Stomach (tissue), 9 donors: ENCODE results near the gene RARRES2. TPM values are rescaled to one million over a fixed set of nuclear protein-coding genes. Genes with fewer than 3 reads are reported as not detected.

Experiments used
- DNase-seq, 2 donors: peaks; one replicate each; pipeline versions ENCODE4 v3.0.0 to v3.0.0-alpha.2; 2013 to 2019
- H3K27ac ChIP-seq, 5 donors: fragments of 200-600 bp in 4 of 5; sonication (generic) in 4 of 5; one replicate each; pipeline ENCODE4 v1.5.1; 2013 to 2019; ENCODE audit warnings: mild to moderate bottlenecking in 1 of 5, moderate library complexity in 1 of 5
- H3K27me3 ChIP-seq, 3 donors: fragments of 200-600 bp; sonication (generic); one replicate each; pipeline ENCODE4 v1.5.1; 2017 to 2019; ENCODE audit warnings: mixed run types in 1 of 3
- H3K36me3 ChIP-seq, 4 donors: fragments of 200-600 bp; sonication (generic); 1 replicate in 3 of 4; 2 replicates in 1 of 4; pipeline ENCODE4 v1.5.1; 2016 to 2019
- H3K4me1 ChIP-seq, 4 donors: fragments of 200-600 bp; sonication (generic); one replicate each; pipeline ENCODE4 v1.5.1; 2016 to 2019
- H3K4me3 ChIP-seq, 4 donors: fragments of 200-600 bp; sonication (generic) in 3 of 4; one replicate each; pipeline ENCODE4 v1.5.1; 2016 to 2019; ENCODE audit warnings: mild to moderate bottlenecking in 1 of 4
- H3K9me3 ChIP-seq, 4 donors: fragments of 200-600 bp; sonication (generic); one replicate each; pipeline ENCODE4 v1.5.1; 2016 to 2019
- CTCF ChIP-seq, 7 experiments: fragments of 450-650 bp in 4 of 7; fragments of 200-600 bp in 3 of 7; sonication (generic) in 3 of 7; IDR thresholded peaks; one replicate each; pipeline ENCODE4 v1.5.1; 2016 to 2019; ENCODE audit warnings: antibody characterized with exemption in 7 of 7, control low read depth in 2 of 7, mild to moderate bottlenecking in 1 of 7
- EP300 ChIP-seq: sonication (generic); formaldehyde crosslinking; IDR thresholded peaks from one replicate; pipeline ENCODE4 v1.6.1; 2017; ENCODE audit warnings: antibody characterized with exemption
- POLR2A ChIP-seq, 4 donors: fragments of 450-650 bp; IDR thresholded peaks; one replicate each; pipeline ENCODE4 v1.6.1; 2016; ENCODE audit warnings: antibody characterized with exemption in 4 of 4, control low read depth in 2 of 4, mild to moderate bottlenecking in 1 of 4, moderate library complexity in 1 of 4
- POLR2AphosphoS5 ChIP-seq, 3 donors: sonication (generic); formaldehyde crosslinking; IDR thresholded peaks; one replicate each; pipeline ENCODE4 v1.6.1; 2016; ENCODE audit warnings: antibody characterized with exemption in 3 of 3
- WGBS, 5 donors: extraction: QIAGEN DNeasy Blood & Tissue Kit in 3 of 5; methylation state at CpG; one replicate each; pipeline versions ENCODE4 v1.1.5 to v1.1.7; 2013 to 2018; 5-methylcytosine and 5-hydroxymethylcytosine counted together
- intact Hi-C: fragments of 100-400 bp; cut with DNase I; formaldehyde crosslinking; loops from one replicate; pipeline ENCODE4 v1.15.1; 2023; ENCODE audit warnings: low total_unique reads
- polyA plus RNA-seq, 3 donors: library from polyadenylated mRNA; stranded (reverse); fragments of 200-250 nt; gene quantifications; one replicate each; pipeline ENCODE4 v1.2.3, GENCODE V29; 2013
- total RNA-seq, 5 donors: library from RNA; depleted of rRNA; stranded (reverse); fragments of >200 nt; gene quantifications; one replicate each; pipeline versions ENCODE4 v1.1.0 to v1.2.3, GENCODE V29; 2014 to 2016
- donor health status: healthy with polysubstance abuse.
- donor health status: Bipolar disorder and iron deficiency.
- donor health status: healthy.

RARRES2 gene
- total and polyA plus RNA-seq, 8 donors, result 33.5 to 244 (median 126) TPM

- WGBS, 5 donors, result 92 to 98% (median 95%) methylated on average over 14 to 19 of the region's 19 CpGs
- TF ChIP-seq CTCF (IDR thresholded peaks at IDR 0.05), result no peak
- TF ChIP-seq EP300, result no peak
- TF ChIP-seq POLR2AphosphoS5 (IDR thresholded peaks at IDR 0.05), result no peak
- TF ChIP-seq POLR2A (IDR thresholded peaks at IDR 0.05), result no peak
- H3K4me1 ChIP-seq, result peaks cover 4 to 20% (median 13%) of the 10 kb centered on the region in 4 donors
- no peak for DNase-seq
- H3K27me3 ChIP-seq, result no peaks in the 10 kb centered on the region
- no peak overlapping the region for H3K27ac ChIP-seq
- no peaks in the 10 kb centered on the region for H3K9me3 ChIP-seq
- no peak overlapping the region for H3K4me3 ChIP-seq
- intact Hi-C loops, result no loop called here
- peaks cover 0 to 79% (median 63%) of the 10 kb centered on the region in 4 donors for H3K36me3 ChIP-seq
Observed at GRCh38 chr7:150330211-150330885, 11.1 kb downstream of the RARRES2 start.

DNA sequence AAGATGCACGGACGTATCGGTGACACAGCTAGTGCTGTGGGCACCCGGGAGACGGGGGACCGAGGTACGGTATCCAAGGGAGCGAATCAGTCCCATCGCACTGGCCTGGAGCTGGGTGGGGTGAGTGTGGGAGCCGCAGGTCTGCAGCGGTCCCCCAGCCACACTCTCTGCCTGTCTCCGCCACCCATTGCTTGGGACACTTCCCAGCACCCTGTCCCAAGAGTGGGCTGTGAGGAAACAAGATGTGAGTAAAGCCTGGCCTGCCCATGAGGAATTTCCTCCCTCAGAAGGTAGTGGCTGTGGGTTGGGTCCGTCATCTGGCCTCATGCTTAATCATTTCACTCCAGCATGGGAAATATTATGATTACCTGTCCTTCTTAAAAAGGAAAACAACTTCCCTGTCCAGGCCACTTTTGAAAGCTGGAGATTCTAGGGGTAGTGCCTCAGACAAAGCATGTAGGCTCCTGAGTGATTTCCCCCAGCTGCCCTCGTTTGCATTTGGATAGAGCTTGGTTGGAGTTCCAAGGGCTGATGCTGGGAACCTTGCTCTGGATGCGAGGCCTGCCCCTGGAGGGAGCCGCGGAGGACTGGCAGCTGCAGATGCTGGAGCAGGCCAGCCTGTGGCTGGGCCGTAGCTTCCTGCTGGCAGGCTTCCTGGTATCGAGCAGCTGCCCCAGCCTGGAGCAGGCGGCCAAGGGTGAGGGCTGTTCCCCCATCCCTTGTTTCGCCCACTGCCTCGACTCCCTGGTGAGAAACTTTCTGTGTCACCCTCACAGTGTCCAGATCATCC lies 11.9 kb downstream of the RARRES2 start:
- no peak for DNase-seq
- Histone ChIP-seq H3K27ac (no peak overlapping the region), H3K9me3 (no peaks in the 10 kb centered on the region), H3K36me3 (peaks cover 0 to 79% (median 63%) of the 10 kb centered on the region in 4 donors), H3K4me1 (peaks cover 7 to 20% (median 14%) of the 10 kb centered on the region in 4 donors), H3K4me3 (no peak overlapping the region), H3K27me3 (no peaks in the 10 kb centered on the region)
- TF ChIP-seq POLR2A (IDR thresholded peaks at IDR 0.05) (no peak), CTCF (IDR thresholded peaks at IDR 0.05) (no peak), POLR2AphosphoS5 (IDR thresholded peaks at IDR 0.05) (no peak), EP300 (no peak)
- WGBS, 5 donors, result 80 to 87% (median 84%) methylated on average over 22 of the region's 22 CpGs
- intact Hi-C loops, result no loop called here

GRCh38 chr7:150327308-150327707 lies 14.1 kb downstream of the RARRES2 start:
- Histone ChIP-seq H3K4me1 (peaks cover 17 to 32% (median 27%) of the 10 kb centered on the region in 4 donors), H3K4me3 (no peak overlapping the region), H3K27ac (no peak overlapping the region), H3K27me3 (no peaks in the 10 kb centered on the region), H3K9me3 (no peaks in the 10 kb centered on the region), H3K36me3 (peaks cover 0 to 68% (median 60%) of the 10 kb centered on the region in 4 donors)
- no peak for DNase-seq
- 90 to 97% (median 96%) methylated on average over 3 of the region's 3 CpGs for WGBS, 5 donors
- no peak for TF ChIP-seq CTCF (IDR thresholded peaks at IDR 0.05)
- TF ChIP-seq POLR2AphosphoS5 (IDR thresholded peaks at IDR 0.05), result no peak
- TF ChIP-seq EP300, result no peak
- no peak for TF ChIP-seq POLR2A (IDR thresholded peaks at IDR 0.05)
- intact Hi-C loops, result no loop called here

GRCh38 chr7:150326657-150327268 lies 14.7 kb downstream of the RARRES2 start:
- DNase-seq, result no peak
- Histone ChIP-seq H3K4me3 (no peak overlapping the region), H3K27me3 (no peaks in the 10 kb centered on the region), H3K36me3 (peaks cover 0 to 62% (median 57%) of the 10 kb centered on the region in 4 donors), H3K27ac (no peak overlapping the region), H3K4me1 (peaks cover 22 to 37% (median 32%) of the 10 kb centered on the region in 4 donors), H3K9me3 (no peaks in the 10 kb centered on the region)
- intact Hi-C loops, result no loop called here
- 91 to 96% (median 93%) methylated on average over 4 of the region's 4 CpGs for WGBS, 5 donors
- TF ChIP-seq POLR2AphosphoS5 (IDR thresholded peaks at IDR 0.05), result no peak
